WTC11 (cell line): ENCODE measurements around the gene WFS1. TPM values are rescaled to one million over a fixed set of nuclear protein-coding genes. Genes with fewer than 3 reads are reported as not detected.

Experiments used
- ATAC-seq: fragments of 200-7000 bp; cut with Tn5 transposase; 2 replicates; pipeline ENCODE4 v1.10.0; 2021; ENCODE audit warnings: mild to moderate bottlenecking, moderate library complexity
- CTCF ChIA-PET: fragments of 300-600 bp; sonication (Branson Sonifier 250); formaldehyde crosslinking; loops from one replicate; lab custom pipeline; 2021; ENCODE audit warnings: antibody characterized with exemption; lab: Charles Lee
- POLR2A ChIA-PET: fragments of 350-600 bp; sonication (Branson Sonifier 250); formaldehyde crosslinking; loops from one replicate; lab custom pipeline; 2021; ENCODE audit warnings: antibody characterized with exemption; lab: Charles Lee
- DNase-seq: peaks from one replicate; pipeline ENCODE4 v3.0.0; 2021; ENCODE audit warnings: low spot score
- H3K27ac Mint-ChIP-seq: 2 replicates; pipeline ENCODE4 v1.8.0; 2021; ENCODE audit warnings: mixed read lengths
- H3K27me3 Mint-ChIP-seq: 2 replicates; pipeline ENCODE4 v1.8.0; 2021; ENCODE audit warnings: low read depth, mild to moderate bottlenecking, moderate library complexity, mixed read lengths
- H3K36me3 Mint-ChIP-seq: 2 replicates; pipeline ENCODE4 v1.8.0; 2021; ENCODE audit warnings: mixed read lengths
- H3K4me1 Mint-ChIP-seq: 2 replicates; pipeline ENCODE4 v1.8.0; 2022; ENCODE audit warnings: mixed read lengths
- H3K4me3 Mint-ChIP-seq: 2 replicates; pipeline ENCODE4 v1.8.0; 2021; ENCODE audit warnings: mild to moderate bottlenecking, moderate library complexity, mixed read lengths
- H3K9me3 Mint-ChIP-seq: 2 replicates; pipeline ENCODE4 v1.8.0; 2021; ENCODE audit warnings: mixed read lengths
- AFF4 ChIP-seq: sonication (generic); formaldehyde crosslinking; IDR thresholded peaks from 2 replicates; pipeline ENCODE4 v1.8.1; 2023; ENCODE audit warnings: mild to moderate bottlenecking, missing genetic modification reagents, borderline replicate concordance
- AR ChIP-seq: fragments of 250-450 bp; sonication (Bioruptor Pico); IDR thresholded peaks from 2 replicates; pipeline ENCODE4 v1.9.0; 2021; ENCODE audit warnings: mild to moderate bottlenecking
- ARID4B ChIP-seq: sonication (generic); formaldehyde crosslinking; IDR thresholded peaks from 2 replicates; pipeline ENCODE4 v1.8.0; 2023; ENCODE audit warnings: missing genetic modification reagents, mild to moderate bottlenecking, borderline replicate concordance
- ERG ChIP-seq: fragments of 250-450 bp; sonication (Bioruptor Pico); IDR thresholded peaks from 2 replicates; pipeline ENCODE4 v1.8.0; 2021; ENCODE audit warnings: mild to moderate bottlenecking
- ESRRA ChIP-seq: sonication (generic); formaldehyde crosslinking; IDR thresholded peaks from 2 replicates; pipeline ENCODE4 v1.8.1; 2022; ENCODE audit warnings: mild to moderate bottlenecking, missing genetic modification reagents, borderline replicate concordance
- FOXP1 ChIP-seq: sonication (generic); formaldehyde crosslinking; IDR thresholded peaks from 2 replicates; pipeline ENCODE4 v1.8.0; 2022; ENCODE audit warnings: missing genetic modification reagents, mild to moderate bottlenecking, moderate library complexity, borderline replicate concordance
- HMGA2 ChIP-seq: fragments of 250-450 bp; sonication (Bioruptor Pico); IDR thresholded peaks from 2 replicates; pipeline ENCODE4 v1.4.0; 2021; ENCODE audit warnings: mild to moderate bottlenecking, moderate library complexity
- IRF1 ChIP-seq: sonication (generic); formaldehyde crosslinking; IDR thresholded peaks from 2 replicates; pipeline ENCODE4 v1.8.0; 2023; ENCODE audit warnings: missing genetic modification reagents
- NR1H2 ChIP-seq: sonication (generic); formaldehyde crosslinking; IDR thresholded peaks from 2 replicates; pipeline ENCODE4 v1.9.0; 2021; ENCODE audit warnings: mild to moderate bottlenecking, moderate library complexity, missing genetic modification reagents
- SMAD4 ChIP-seq: sonication (generic); formaldehyde crosslinking; IDR thresholded peaks from 2 replicates; pipeline ENCODE4 v1.8.0; 2022; ENCODE audit warnings: mild to moderate bottlenecking, missing genetic modification reagents
- SP1 ChIP-seq: sonication (generic); formaldehyde crosslinking; conservative IDR thresholded peaks from 2 replicates; pipeline ENCODE4 v1.8.1; 2022; ENCODE audit warnings: missing genetic modification reagents
- STAT6 ChIP-seq: sonication (generic); formaldehyde crosslinking; conservative IDR thresholded peaks from 2 replicates; pipeline ENCODE4 v1.8.1; 2023; ENCODE audit warnings: mild to moderate bottlenecking, low read depth, missing genetic modification reagents, moderate library complexity
- ZBTB43 ChIP-seq: sonication (generic); formaldehyde crosslinking; IDR thresholded peaks from 2 replicates; pipeline ENCODE4 v1.8.1; 2023; ENCODE audit warnings: mild to moderate bottlenecking, missing genetic modification reagents
- ZNF219 ChIP-seq: sonication (generic); formaldehyde crosslinking; IDR thresholded peaks from 2 replicates; pipeline ENCODE4 v1.8.0; 2023; ENCODE audit warnings: missing genetic modification reagents, mild to moderate bottlenecking, borderline replicate concordance
- ZNF263 ChIP-seq: sonication (generic); formaldehyde crosslinking; IDR thresholded peaks from 2 replicates; pipeline ENCODE4 v1.8.1; 2022; ENCODE audit warnings: low read depth, mild to moderate bottlenecking, moderate library complexity, missing genetic modification reagents
- ZNF671 ChIP-seq: fragments of 250-450 bp; sonication (Bioruptor Pico); IDR thresholded peaks from 2 replicates; pipeline ENCODE4 v1.8.0; 2021; ENCODE audit warnings: mild to moderate bottlenecking
- total RNA-seq: library from RNA; stranded (reverse); gene quantifications from 3 replicates; pipeline ENCODE4 v1.2.3, GENCODE V29; 2021

The WFS1 gene
- total RNA-seq, 1 experiment from 2014 or later = 34.7 TPM

- CTCF ChIA-PET = interaction anchor here (2.5 to 31.0 kb wide), 2 partner anchors 13 to 71 kb away, joined by 6 to 713 read pairs; partner anchors contain the start of gene WFS1
Observed at GRCh38 chr4:6258026-6258360, 11.7 kb upstream of the WFS1 start.

GRCh38 chr4:6258741-6259140 is 10.9 kb upstream of the WFS1 start:
- ATAC-seq (no peak), DNase-seq (no peak)
- no peak overlapping the region for H3K27ac Mint-ChIP-seq
- no peaks in the 10 kb centered on the region for H3K9me3 Mint-ChIP-seq
- H3K4me1 Mint-ChIP-seq = peaks cover 11% of the 10 kb centered on the region
- POLR2A ChIA-PET = no interaction called here
- no peak overlapping the region for H3K4me3 Mint-ChIP-seq
- H3K27me3 Mint-ChIP-seq = no peaks in the 10 kb centered on the region; the same call in none of the 2 replicates
- H3K36me3 Mint-ChIP-seq = no peaks in the 10 kb centered on the region
- CTCF ChIA-PET = interaction anchor here (2.5 to 31.0 kb wide), 3 partner anchors 9 to 71 kb away, joined by 6 to 713 read pairs (median 37); partner anchors contain the start of gene WFS1
- TF ChIP-seq HMGA2 (CRISPR knock-in tag) (no peak), ERG (no peak), ZNF671 (CRISPR knock-in tag) (no peak), STAT6 (no peak), ESRRA (CRISPR knock-in tag) (no peak), ZNF263 (CRISPR knock-in tag) (no peak), SMAD4 (no peak), ZNF219 (no peak), AFF4 (no peak), SP1 (CRISPR knock-in tag) (no peak), IRF1 (CRISPR knock-in tag) (no peak), AR (CRISPR knock-in tag) (no peak), FOXP1 (no peak), ARID4B (CRISPR knock-in tag) (no peak)

More at GRCh38 chr4:6258026-6258360, 11.7 kb upstream of the WFS1 start:
- Mint-ChIP-seq H3K9me3 (no peaks in the 10 kb centered on the region), H3K27me3 (no peaks in the 10 kb centered on the region; the same call in none of the 2 replicates), H3K4me1 (peaks cover 11% of the 10 kb centered on the region)
- no peak for TF ChIP-seq NR1H2 (CRISPR knock-in tag)
- no peak for TF ChIP-seq ZBTB43 (CRISPR knock-in tag)
- TF ChIP-seq, all 79 proteins: peak for 0
- H3K36me3 Mint-ChIP-seq = no peaks in the 10 kb centered on the region
- DNase-seq (no peak), ATAC-seq (no peak)
- H3K4me3 Mint-ChIP-seq = no peak overlapping the region
- H3K27ac Mint-ChIP-seq = no peak overlapping the region
- POLR2A ChIA-PET = no interaction called here
